Measurements from ENCODE around the gene TRAF2.

- no peak for TF ChIP-seq CTCF (IDR thresholded peaks at IDR 0.05)
- TF ChIP-seq EZH2 (IDR thresholded peaks at IDR 0.05; ENCODE audit: borderline replicate concordance, insufficient read depth, low read depth, low read length, poor library complexity, severe bottlenecking), result no peak
These were observed 17.7 kb upstream of the TRAF2 start for GRCh38 chr9:136868644-136869043.
